A673 (cell line): Measurements from ENCODE around the gene ATP2B2. TPM values are rescaled to one million over a fixed set of nuclear protein-coding genes. Genes with fewer than 3 reads are reported as not detected.

Experiments used
- BruUV-seq: library from RNA; stranded (reverse); fragments of 400-500 nt; replicated peaks from 2 replicates; lab custom pipeline; 2021; lab: Mats Ljungman, UMichigan
- CTCF ChIA-PET: fragments of 300-600 bp; sonication (Branson Sonifier 250); formaldehyde crosslinking; loops from one replicate; lab custom pipeline; 2022; ENCODE audit warnings: antibody characterized with exemption; lab: Charles Lee
- POLR2A ChIA-PET: fragments of 300-600 bp; sonication (Branson Sonifier 250); formaldehyde crosslinking; loops from one replicate; lab custom pipeline; 2022; ENCODE audit warnings: antibody characterized with exemption; ENCODE audit not compliant: low non-redundant PET; lab: Charles Lee
- DNase-seq: peaks from one replicate; pipeline ENCODE4 v3.0.0-alpha.2; 2015; ENCODE audit warnings: low spot score
- H3K27ac ChIP-seq: fragments of 200-600 bp; sonication (generic); 2 replicates; pipeline ENCODE4 v1.5.1; 2016; ENCODE audit warnings: mixed run types, low read depth, mild to moderate bottlenecking, mixed read lengths, antibody characterized with exemption, low read length; ENCODE audit not compliant: poor library complexity, severe bottlenecking
- H3K27me3 ChIP-seq: fragments of 200-600 bp; sonication (generic); replicated peaks from 2 replicates; pipeline ENCODE4 v1.6.1; 2017; ENCODE audit warnings: mixed run types, low read depth, mild to moderate bottlenecking, mixed read lengths, antibody characterized with exemption, low read length; ENCODE audit not compliant: insufficient read depth, poor library complexity
- H3K36me3 ChIP-seq: fragments of 200-600 bp; sonication (generic); 2 replicates; pipeline ENCODE4 v1.6.1; 2016; ENCODE audit warnings: mixed run types, mild to moderate bottlenecking, mixed read lengths, antibody characterized with exemption, low read length; ENCODE audit not compliant: insufficient read depth, poor library complexity, severe bottlenecking
- H3K4me1 ChIP-seq: fragments of 200-600 bp; sonication (generic); 2 replicates; pipeline ENCODE4 v1.6.1; 2017; ENCODE audit warnings: mixed run types, mild to moderate bottlenecking, mixed read lengths, antibody characterized with exemption, low read length; ENCODE audit not compliant: insufficient read depth, poor library complexity, severe bottlenecking
- H3K4me3 ChIP-seq: fragments of 200-600 bp; sonication (generic); 2 replicates; pipeline ENCODE4 v1.5.1; 2016; ENCODE audit warnings: low read depth, mixed run types, mild to moderate bottlenecking, mixed read lengths, low read length; ENCODE audit not compliant: poor library complexity, severe bottlenecking
- H3K9me3 ChIP-seq: fragments of 200-600 bp; sonication (generic); 2 replicates; pipeline ENCODE4 v1.6.1; 2016; ENCODE audit warnings: mixed run types, low read depth, mild to moderate bottlenecking, mixed read lengths, antibody characterized with exemption, low read length; ENCODE audit not compliant: poor library complexity, severe bottlenecking
- CTCF ChIP-seq: fragments of 300-800, 200-600 bp; sonication (generic); conservative IDR thresholded peaks from 2 replicates; pipeline ENCODE4 v1.5.1; 2017; ENCODE audit warnings: low read depth, mild to moderate bottlenecking, antibody characterized with exemption, low read length, moderate library complexity, mixed read lengths
- EZH2 ChIP-seq: fragments of 200-600 bp; sonication (generic); IDR thresholded peaks from 2 replicates; pipeline ENCODE4 v1.6.1; 2017; ENCODE audit warnings: borderline replicate concordance, low read depth, mild to moderate bottlenecking, mixed read lengths, antibody characterized with exemption, low read length; ENCODE audit not compliant: poor library complexity, severe bottlenecking
- intact Hi-C: fragments of 100-400 bp; cut with micrococcal nuclease; formaldehyde crosslinking; loops from one replicate; pipeline ENCODE4 v1.10.0; 2022; ENCODE audit not compliant: unreplicated experiment
- total RNA-seq: library from RNA; stranded (reverse); gene quantifications from 2 replicates; pipeline ENCODE4 v1.2.3, GENCODE V29; 2021

ATP2B2 gene
- total RNA-seq, 1 experiment from 2014 or later = 0.17 TPM

- Histone ChIP-seq H3K4me1 (no peaks in the 10 kb centered on the region), H3K36me3 (no peaks in the 10 kb centered on the region), H3K27ac (no peak overlapping the region), H3K4me3 (no peak overlapping the region), H3K9me3 (no peaks in the 10 kb centered on the region), H3K27me3 (no peaks in the 10 kb centered on the region)
- intact Hi-C loops = no loop called here
- CTCF ChIA-PET = no interaction called here
- POLR2A ChIA-PET = no interaction called here
- DNase-seq = no peak
- TF ChIP-seq CTCF (no peak), EZH2 (no peak)
- no TSS peak for BruUV-seq
Observed at GRCh38 chr3:10432156-10432845, 73.1 kb downstream of the ATP2B2 start.

GRCh38 chr3:10430805-10431204 lies 74.6 kb downstream of the ATP2B2 start:
- no peaks in the 10 kb centered on the region for H3K36me3 ChIP-seq
- H3K9me3 ChIP-seq = no peaks in the 10 kb centered on the region
- H3K27ac ChIP-seq = no peak overlapping the region
- H3K4me1 ChIP-seq = no peaks in the 10 kb centered on the region
- H3K27me3 ChIP-seq = no peaks in the 10 kb centered on the region
- no peak overlapping the region for H3K4me3 ChIP-seq
- ChIA-PET POLR2A (no interaction called here), CTCF (no interaction called here)
- no TSS peak for BruUV-seq
- TF ChIP-seq EZH2 (no peak), CTCF (no peak)
- intact Hi-C loops = no loop called here
- no peak for DNase-seq

- intact Hi-C loops = no loop called here
- Histone ChIP-seq H3K9me3 (no peaks in the 10 kb centered on the region), H3K27ac (no peak overlapping the region), H3K36me3 (no peaks in the 10 kb centered on the region), H3K4me3 (no peak overlapping the region), H3K27me3 (no peaks in the 10 kb centered on the region), H3K4me1 (no peaks in the 10 kb centered on the region)
- BruUV-seq = no TSS peak
- no peak for TF ChIP-seq EZH2
- no peak for TF ChIP-seq CTCF
- ChIA-PET POLR2A (no interaction called here), CTCF (no interaction called here)
- DNase-seq = no peak
Observed at GRCh38 chr3:10428406-10429091, 76.8 kb downstream of the ATP2B2 start.
